HepG2 (cell line): ENCODE measurements around the gene COLEC12. TPM values are rescaled to one million over a fixed set of nuclear protein-coding genes. Genes with fewer than 3 reads are reported as not detected.

ENCODE experiments used
- ATAC-seq: fragments of 200-7000 bp; cut with Tn5 transposase; 3 replicates; pipeline ENCODE4 v1.9.1; 2020; ENCODE audit warnings: mild to moderate bottlenecking, moderate library complexity
- BruUV-seq: library from RNA; stranded (reverse); fragments of 400-500 nt; replicated peaks from 2 replicates; lab custom pipeline; 2021; lab: Mats Ljungman, UMichigan
- CTCF ChIA-PET: fragments of 300-600 bp; formaldehyde crosslinking; extraction: SDS; loops from one replicate; lab custom pipeline; 2021; ENCODE audit warnings: low total read pairs, inconsistent platforms, low intra/inter-chr PET ratio; lab: Yijun Ruan, JAX
- POLR2A ChIA-PET: fragments of 350-600 bp; sonication (Branson Sonifier 250); formaldehyde crosslinking; loops from one replicate; lab custom pipeline; 2020; ENCODE audit warnings: antibody characterized with exemption, inconsistent platforms; lab: Yijun Ruan, JAX
- DNase-seq: peaks from one replicate; pipeline ENCODE4 v3.0.0-alpha.2; 2015; ENCODE audit warnings: low spot score
- FAIRE-seq: peaks from 3 replicates; lab custom pipeline; 2011; peaks lifted over from hg19 to GRCh38; lab: Jason Lieb, UNC
- H2AFZ ChIP-seq: one replicate; pipeline ENCODE4 v1.6.1; 2011; ENCODE audit warnings: low read length, inconsistent platforms
- H3K27ac ChIP-seq: fragments of 300-600 bp; 3 replicates; pipeline ENCODE4 v1.8.0; 2011; ENCODE audit warnings: mixed run types, mild to moderate bottlenecking, mixed read lengths, low read length, inconsistent platforms; ENCODE audit not compliant: insufficient read depth; ENCODE audit errors: extremely low read length
- H3K27me3 ChIP-seq, 2 experiments: fragments of 200-600 bp in 1 of 2; 2 replicates in 1 of 2; 3 replicates in 1 of 2; pipeline versions ENCODE4 v1.6.0 to v1.8.0; 2011; ENCODE audit warnings: low read length in 2 of 2, mild to moderate bottlenecking in 2 of 2, moderate library complexity in 2 of 2, inconsistent platforms in 1 of 2; ENCODE audit not compliant: insufficient read depth in 2 of 2, control insufficient read depth in 1 of 2
- H3K36me3 ChIP-seq, 2 experiments: fragments of 200-600 bp in 1 of 2; replicated peaks in 1 of 2; 2 replicates in 1 of 2; 3 replicates in 1 of 2; pipeline versions ENCODE4 v1.5.1 to v1.8.0; 2011; ENCODE audit warnings: low read length in 2 of 2, inconsistent platforms in 1 of 2; ENCODE audit not compliant: insufficient read depth in 2 of 2, control insufficient read depth in 1 of 2
- H3K4me1 ChIP-seq: 2 replicates; pipeline ENCODE4 v1.5.1; 2012; ENCODE audit warnings: low read length, inconsistent platforms; ENCODE audit not compliant: insufficient read depth
- H3K4me2 ChIP-seq: 2 replicates; pipeline ENCODE4 v1.6.0; 2011; ENCODE audit warnings: low read depth, low read length, inconsistent platforms
- H3K4me3 ChIP-seq, 3 experiments: fragments of 200-600 bp in 1 of 3; sonication (generic), shearing (Covaris generic) in 1 of 3; replicated peaks in 1 of 3; 2 replicates each; pipeline ENCODE4 v1.5.1; 2011 to 2016; ENCODE audit warnings: low read length in 3 of 3, inconsistent platforms in 2 of 3, low read depth in 2 of 3, mild to moderate bottlenecking in 2 of 3, control low read depth in 1 of 3, mixed read lengths in 1 of 3; ENCODE audit not compliant: insufficient read depth in 1 of 3
- H3K79me2 ChIP-seq: one replicate; pipeline ENCODE4 v1.6.1; 2011; ENCODE audit warnings: low read length, inconsistent platforms; ENCODE audit not compliant: insufficient read depth
- H3K9ac ChIP-seq: 2 replicates; pipeline ENCODE4 v1.6.0; 2011; ENCODE audit warnings: mild to moderate bottlenecking, low read depth, low read length, inconsistent platforms; ENCODE audit not compliant: insufficient read depth
- H3K9me3 ChIP-seq: 2 replicates; pipeline ENCODE4 v1.5.1; 2012; ENCODE audit warnings: mild to moderate bottlenecking, low read length
- H4K20me1 ChIP-seq: 2 replicates; pipeline ENCODE4 v1.6.0; 2011; ENCODE audit warnings: inconsistent platforms, mild to moderate bottlenecking, low read length, moderate library complexity; ENCODE audit not compliant: insufficient read depth
- ARNTL ChIP-seq: sonication (generic); formaldehyde crosslinking; IDR thresholded peaks from 2 replicates; pipeline ENCODE4 v1.4.0; 2020; ENCODE audit warnings: mild to moderate bottlenecking, missing genetic modification reagents
- DRAP1 ChIP-seq: IDR thresholded peaks from 2 replicates; pipeline ENCODE4 v1.6.1; 2016; ENCODE audit warnings: missing genetic modification reagents, missing compliant biosample characterization
- PHF8 ChIP-seq: sonication (generic); formaldehyde crosslinking; IDR thresholded peaks from 2 replicates; pipeline ENCODE4 v1.5.0; 2020; ENCODE audit warnings: missing genetic modification reagents
- WIZ ChIP-seq: sonication (generic); formaldehyde crosslinking; IDR thresholded peaks from 2 replicates; pipeline ENCODE4 v1.5.1; 2020; ENCODE audit warnings: mild to moderate bottlenecking, missing genetic modification reagents
- ZNF160 ChIP-seq: sonication (generic); formaldehyde crosslinking; IDR thresholded peaks from 2 replicates; pipeline ENCODE4 v1.8.0; 2022; ENCODE audit warnings: mild to moderate bottlenecking, inconsistent platforms, missing genetic modification reagents
- ZNF17 ChIP-seq: sonication (generic); formaldehyde crosslinking; IDR thresholded peaks from 2 replicates; pipeline ENCODE4 v1.5.0; 2020; ENCODE audit warnings: mild to moderate bottlenecking, missing genetic modification reagents
- ZNF280B ChIP-seq: sonication (generic); formaldehyde crosslinking; IDR thresholded peaks from 2 replicates; pipeline ENCODE4 v1.5.0; 2020; ENCODE audit warnings: missing genetic modification reagents, mild to moderate bottlenecking, borderline replicate concordance
- ZNF770 ChIP-seq: sonication (generic); formaldehyde crosslinking; IDR thresholded peaks from 2 replicates; pipeline ENCODE4 v1.5.0; 2020; ENCODE audit warnings: mild to moderate bottlenecking, missing genetic modification reagents
- WGBS: methylation state at CpG from one replicate; pipeline ENCODE4 v1.1.6; 2017; ENCODE audit warnings: low lambda C conversion rate; 5-methylcytosine and 5-hydroxymethylcytosine counted together
- in situ Hi-C: cut with HindIII; loops from 2 replicates; pipeline ENCODE4 v1.10.0; 2017; ENCODE audit warnings: low pct_unique_long_range_greater_than_20kb; ENCODE audit not compliant: extremely low pct_ligation_motif_present
- intact Hi-C: fragments of 100-400 bp; cut with micrococcal nuclease; formaldehyde crosslinking; loops from one replicate; pipeline ENCODE4 v1.10.0; 2022; ENCODE audit not compliant: unreplicated experiment
- polyA plus RNA-seq, 8 experiments: library from polyadenylated mRNA; depleted of rRNA in 3 of 8; stranded (reverse) in 7 of 8; unstranded in 1 of 8; fragments of >200 nt; fragmentation: Illumina TruSeq in 4 of 8; extraction: Trizol in 4 of 8; gene quantifications; 2 replicates each; pipeline versions ENCODE4 v1.2.1 to v1.2.3, GENCODE V29; 2011 to 2016; ENCODE audit warnings: low read depth in 4 of 8, missing spikeins in 1 of 8, mixed read lengths in 1 of 8; ENCODE audit not compliant: insufficient read depth in 1 of 8
- total RNA-seq, 5 experiments: library from RNA; depleted of rRNA; stranded (reverse); fragments of >200 nt; fragmentation: Illumina TruSeq; extraction: Trizol; gene quantifications; 2 replicates each; pipeline ENCODE4 v1.2.3, GENCODE V29; 2016; ENCODE audit warnings: low read depth in 1 of 5

Gene COLEC12
- total and polyA plus RNA-seq, 2 of the 13 experiments (the other 11 are each of a cell fraction or from before 2014, with no cell fraction given), result 0.02 to 0.11 TPM

GRCh38 chr18:306608-307255 is 193.8 kb downstream of the COLEC12 start:
- FAIRE-seq, result no peak
- no peak for DNase-seq
- Histone ChIP-seq H3K4me3 (no peak overlapping the region), H2AFZ (no peak overlapping the region), H3K27me3 (peaks cover 0 to 23% of the 10 kb centered on the region in 2 experiments; a peak in 2 of 5 replicates), H4K20me1 (no peaks in the 10 kb centered on the region)
- intact Hi-C loops, result no loop called here
- no peak for ATAC-seq
- TF ChIP-seq ZNF280B (CRISPR knock-in tag), result no peak
- no peak for TF ChIP-seq DRAP1 (CRISPR knock-in tag)
- TF ChIP-seq ZNF770 (CRISPR knock-in tag), result no peak
- TF ChIP-seq WIZ (CRISPR knock-in tag), result no peak
- no peak for TF ChIP-seq ZNF160 (CRISPR knock-in tag)
- no peak for TF ChIP-seq ZNF17 (CRISPR knock-in tag)
- no peak for TF ChIP-seq PHF8 (CRISPR knock-in tag)
- no peak for TF ChIP-seq ARNTL (CRISPR knock-in tag)
- TF ChIP-seq, all 625 proteins: peak for 0
- in situ Hi-C loops, result no loop called here
- BruUV-seq, result no TSS peak
- Histone ChIP-seq H3K79me2 (no peaks in the 10 kb centered on the region), H3K36me3 (no peaks in the 10 kb centered on the region), H3K4me1 (no peaks in the 10 kb centered on the region), H3K4me2 (no peak overlapping the region), H3K9ac (no peak overlapping the region), H3K9me3 (no peaks in the 10 kb centered on the region), H3K27ac (no peak overlapping the region)
- ChIA-PET CTCF (no interaction called here), POLR2A (no interaction called here)
- 29% methylated on average over 7 of the region's 7 CpGs for WGBS
